Activated naive CD4-positive, alpha-beta T cell treated with anti-CD3 and anti-CD28 coated beads for 36 hours (primary cell): ENCODE results near the gene LGALS9. TPM values are rescaled to one million over a fixed set of nuclear protein-coding genes. Genes with fewer than 3 reads are reported as not detected.
"Not testable (repeated sequence)": the region's sequence is repeated elsewhere in the genome, so short reads cannot be mapped to it uniquely, and the experiment has no call there.

ENCODE experiments used
- CTCF ChIA-PET: fragments of 350-600 bp; sonication (Branson Sonifier 250); formaldehyde crosslinking; loops from one replicate; lab custom pipeline; 2021; ENCODE audit warnings: antibody characterized with exemption; lab: Charles Lee
- DNase-seq: peaks from one replicate; pipeline ENCODE4 v3.0.0-alpha.2; 2020
- H3K27ac Mint-ChIP-seq: one replicate; pipeline ENCODE4 v1.8.0; 2021; ENCODE audit warnings: mild to moderate bottlenecking, mixed read lengths
- H3K27me3 Mint-ChIP-seq: one replicate; pipeline ENCODE4 v1.8.0; 2021; ENCODE audit warnings: low read depth, mixed read lengths
- H3K36me3 Mint-ChIP-seq: one replicate; pipeline ENCODE4 v1.8.0; 2021; ENCODE audit warnings: low read depth, mixed read lengths
- H3K4me1 Mint-ChIP-seq: one replicate; pipeline ENCODE4 v1.8.0; 2021; ENCODE audit warnings: low read depth, mixed read lengths
- H3K4me3 Mint-ChIP-seq: one replicate; pipeline ENCODE4 v1.8.0; 2021; ENCODE audit warnings: mild to moderate bottlenecking, moderate library complexity, mixed read lengths
- H3K9me3 Mint-ChIP-seq: one replicate; pipeline ENCODE4 v1.8.0; 2021; ENCODE audit warnings: mixed read lengths
- intact Hi-C: fragments of 100-400 bp; cut with micrococcal nuclease; formaldehyde crosslinking; loops from one replicate; pipeline ENCODE4 v1.15.1; 2023
- total RNA-seq, 2 experiments: library from RNA; stranded (reverse); gene quantifications; one replicate each; pipeline ENCODE4 v1.2.3, GENCODE V29; 2021

LGALS9 gene
- total RNA-seq, 2 experiments from 2014 or later: 80.2 to 81.1 TPM

GRCh38 chr17:27631897-27632725 is 1.1 kb downstream of the LGALS9 start:
- CTCF ChIA-PET: interaction anchor here (0.7 to 2.8 kb wide), 10 partner anchors 11 to 396 kb away, joined by 3 to 12 read pairs (median 4); no protein-coding TSS in a partner anchor
- Mint-ChIP-seq H3K4me3 (peak overlapping the region; percentile 81), H3K4me1 (peaks cover 47% of the 10 kb centered on the region), H3K36me3 (peaks cover 15% of the 10 kb centered on the region), H3K27me3 (no peaks in the 10 kb centered on the region), H3K9me3 (no peaks in the 10 kb centered on the region), H3K27ac (peak overlapping the region; percentile 80)
- DNase-seq: peak; percentile 28
- intact Hi-C loops: loop anchor here (2.0 kb wide), 1 partner anchor 19 kb away; no protein-coding TSS in a partner anchor

GRCh38 chr17:27632766-27633165 is 1.8 kb downstream of the LGALS9 start:
- peaks cover 15% of the 10 kb centered on the region for H3K36me3 Mint-ChIP-seq
- H3K27me3 Mint-ChIP-seq, H3K9me3 Mint-ChIP-seq, H3K27ac Mint-ChIP-seq, intact Hi-C loops, DNase-seq: not testable (repeated sequence)
- CTCF ChIA-PET: interaction anchor here (0.9 to 2.8 kb wide), 9 partner anchors 12 to 396 kb away, joined by 3 to 12 read pairs (median 4); no protein-coding TSS in a partner anchor
- peaks cover 47% of the 10 kb centered on the region for H3K4me1 Mint-ChIP-seq
- peak overlapping the region; percentile 19 for H3K4me3 Mint-ChIP-seq

- Mint-ChIP-seq H3K36me3 (peaks cover 15% of the 10 kb centered on the region), H3K4me1 (peaks cover 47% of the 10 kb centered on the region), H3K9me3 (no peaks in the 10 kb centered on the region), H3K27ac (no peak overlapping the region), H3K4me3 (peak overlapping the region; percentile 19), H3K27me3 (no peaks in the 10 kb centered on the region)
- intact Hi-C loops: no loop called here
- CTCF ChIA-PET: interaction anchor here (0.9 to 2.8 kb wide), 7 partner anchors 20 to 397 kb away, joined by 3 to 12 read pairs (median 4); no protein-coding TSS in a partner anchor
- DNase-seq: no peak
Measured at GRCh38 chr17:27633312-27634025, 2.5 kb downstream of the LGALS9 start.

GRCh38 chr17:27634026-27634335 is 3.0 kb downstream of the LGALS9 start:
- intact Hi-C loops: no loop called here
- H3K4me3 Mint-ChIP-seq: no peak overlapping the region
- H3K27ac Mint-ChIP-seq: no peak overlapping the region
- H3K27me3 Mint-ChIP-seq: no peaks in the 10 kb centered on the region
- no peaks in the 10 kb centered on the region for H3K9me3 Mint-ChIP-seq
- H3K4me1 Mint-ChIP-seq: peaks cover 44% of the 10 kb centered on the region
- H3K36me3 Mint-ChIP-seq: peaks cover 15% of the 10 kb centered on the region
- no peak for DNase-seq
- CTCF ChIA-PET: interaction anchor here (1.4 to 2.8 kb wide), 2 partner anchors 20 to 34 kb away, joined by 4 to 12 read pairs; no protein-coding TSS in a partner anchor

- Mint-ChIP-seq H3K36me3 (peaks cover 12% of the 10 kb centered on the region), H3K27ac (no peak overlapping the region), H3K4me3 (no peak overlapping the region), H3K27me3 (no peaks in the 10 kb centered on the region), H3K9me3 (no peaks in the 10 kb centered on the region), H3K4me1 (peaks cover 40% of the 10 kb centered on the region)
- CTCF ChIA-PET: interaction anchor here (0.6 to 1.6 kb wide), 3 partner anchors 125 to 254 kb away, joined by 3 to 5 read pairs (median 3); no protein-coding TSS in a partner anchor
- intact Hi-C loops: no loop called here
- DNase-seq: no peak
Measured at GRCh38 chr17:27634776-27635175, 3.8 kb downstream of the LGALS9 start.

- H3K27me3 Mint-ChIP-seq: no peaks in the 10 kb centered on the region
- no peak overlapping the region for H3K4me3 Mint-ChIP-seq
- H3K27ac Mint-ChIP-seq: peak overlapping the region; percentile 36
- CTCF ChIA-PET: interaction anchor here (0.6 to 1.6 kb wide), 3 partner anchors 125 to 255 kb away, joined by 3 to 5 read pairs (median 3); no protein-coding TSS in a partner anchor
- H3K4me1 Mint-ChIP-seq: peaks cover 38% of the 10 kb centered on the region
- H3K9me3 Mint-ChIP-seq: no peaks in the 10 kb centered on the region
- no peak for DNase-seq
- H3K36me3 Mint-ChIP-seq: peaks cover 15% of the 10 kb centered on the region
- intact Hi-C loops: no loop called here
Measured at GRCh38 chr17:27635275-27635823, 4.4 kb downstream of the LGALS9 start.

GRCh38 chr17:27636005-27636520 is 5.1 kb downstream of the LGALS9 start:
- DNase-seq, H3K27me3 Mint-ChIP-seq, intact Hi-C loops, H3K27ac Mint-ChIP-seq, H3K9me3 Mint-ChIP-seq, H3K4me3 Mint-ChIP-seq: not testable (repeated sequence)
- CTCF ChIA-PET: interaction anchor here (0.9 to 1.6 kb wide), 2 partner anchors 124 to 256 kb away, joined by 3 to 5 read pairs; no protein-coding TSS in a partner anchor
- Mint-ChIP-seq H3K36me3 (peaks cover 15% of the 10 kb centered on the region), H3K4me1 (peaks cover 32% of the 10 kb centered on the region)

GRCh38 chr17:27637818-27638217 is 6.8 kb downstream of the LGALS9 start:
- CTCF ChIA-PET: interaction anchor here (4.9 kb wide), 1 partner anchor 14 kb away, joined by 25 read pairs; no protein-coding TSS in a partner anchor

GRCh38 chr17:27638415-27638914 is 7.5 kb downstream of the LGALS9 start:
- H3K36me3 Mint-ChIP-seq, DNase-seq, H3K9me3 Mint-ChIP-seq, H3K27ac Mint-ChIP-seq, intact Hi-C loops, H3K4me3 Mint-ChIP-seq, H3K27me3 Mint-ChIP-seq: not testable (repeated sequence)
- CTCF ChIA-PET: interaction anchor here (4.9 kb wide), 1 partner anchor 13 kb away, joined by 25 read pairs; no protein-coding TSS in a partner anchor
- peaks cover 13% of the 10 kb centered on the region for H3K4me1 Mint-ChIP-seq

More at GRCh38 chr17:27637818-27638217, 6.8 kb downstream of the LGALS9 start:
- H3K27ac Mint-ChIP-seq, DNase-seq, H3K36me3 Mint-ChIP-seq, H3K27me3 Mint-ChIP-seq, intact Hi-C loops, H3K9me3 Mint-ChIP-seq, H3K4me3 Mint-ChIP-seq: not testable (repeated sequence)
- peaks cover 20% of the 10 kb centered on the region for H3K4me1 Mint-ChIP-seq

GRCh38 chr17:27640790-27641189 is 9.8 kb downstream of the LGALS9 start:
- CTCF ChIA-PET: interaction anchor here (1.1 to 4.9 kb wide), 5 partner anchors 11 to 40 kb away, joined by 3 to 25 read pairs (median 8); no protein-coding TSS in a partner anchor
- intact Hi-C loops: no loop called here
- peaks cover 5% of the 10 kb centered on the region for H3K36me3 Mint-ChIP-seq
- no peak overlapping the region for H3K4me3 Mint-ChIP-seq
- H3K9me3 Mint-ChIP-seq: no peaks in the 10 kb centered on the region
- no peak for DNase-seq
- no peaks in the 10 kb centered on the region for H3K4me1 Mint-ChIP-seq
- no peak overlapping the region for H3K27ac Mint-ChIP-seq
- H3K27me3 Mint-ChIP-seq: no peaks in the 10 kb centered on the region

GRCh38 chr17:27644586-27644985 is 13.6 kb downstream of the LGALS9 start:
- Mint-ChIP-seq H3K36me3 (peaks cover 6% of the 10 kb centered on the region), H3K4me3 (no peak overlapping the region), H3K9me3 (no peaks in the 10 kb centered on the region), H3K27ac (no peak overlapping the region), H3K27me3 (no peaks in the 10 kb centered on the region), H3K4me1 (no peaks in the 10 kb centered on the region)
- intact Hi-C loops: no loop called here
- CTCF ChIA-PET: interaction anchor here (0.9 to 9.4 kb wide), 3 partner anchors 10 to 42 kb away, joined by 4 to 124 read pairs (median 8); no protein-coding TSS in a partner anchor
- no peak for DNase-seq
